ENCODE results near the gene ANKS6. TPM values are rescaled to one million over a fixed set of nuclear protein-coding genes. Genes with fewer than 3 reads are reported as not detected.

ANKS6 gene
- total and polyA plus RNA-seq, 9 donors, result 7.4 to 29.3 (median 17.7) TPM

GRCh38 chr9:98790134-98790841 lies 6.1 kb downstream of the ANKS6 start:
- Histone ChIP-seq H3K4me1 (ENCODE audit: insufficient read depth) (peaks cover under 1% of the 10 kb centered on the region), H3K36me3 (no peaks in the 10 kb centered on the region), H3K4me3 (no peak overlapping the region), H3K27ac (no peak overlapping the region), H3K27me3 (no peaks in the 10 kb centered on the region), H3K9me3 (no peaks in the 10 kb centered on the region)
- TF ChIP-seq POLR2A (IDR thresholded peaks at IDR 0.05) (no peak), EP300 (IDR thresholded peaks at IDR 0.05) (no peak), CTCF (IDR thresholded peaks at IDR 0.05) (no peak)
- 89 to 94% (median 90%) methylated on average over 23 to 25 of the region's 25 CpGs for WGBS, 3 donors
- intact Hi-C loops (cut with DNase I), result no loop called here
- DNase-seq, result peak in 3 of 5 donors; percentile 31 to 44 (median 41)

- 94 to 100% (median 97%) methylated on average over 5 of the region's 5 CpGs for WGBS, 3 donors
- no peak for DNase-seq
Measured at GRCh38 chr9:98789483-98790133, 6.7 kb downstream of the ANKS6 start.

GRCh38 chr9:98787766-98788335 lies 8.5 kb downstream of the ANKS6 start:
- H3K9me3 ChIP-seq, result no peaks in the 10 kb centered on the region
- no peak overlapping the region for H3K27ac ChIP-seq
- intact Hi-C loops (cut with DNase I), result no loop called here
- WGBS, 3 donors, result 87 to 89% (median 89%) methylated on average over 12 of the region's 12 CpGs
- no peaks in the 10 kb centered on the region for H3K36me3 ChIP-seq
- no peaks in the 10 kb centered on the region for H3K27me3 ChIP-seq
- H3K4me1 ChIP-seq (ENCODE audit: insufficient read depth), result no peaks in the 10 kb centered on the region
- no peak overlapping the region for H3K4me3 ChIP-seq
- no peak for DNase-seq
- TF ChIP-seq CTCF (IDR thresholded peaks at IDR 0.05), result no peak
- TF ChIP-seq POLR2A (IDR thresholded peaks at IDR 0.05), result no peak
- no peak for TF ChIP-seq EP300 (IDR thresholded peaks at IDR 0.05)

More at GRCh38 chr9:98789483-98790133, 6.7 kb downstream of the ANKS6 start:
- no peaks in the 10 kb centered on the region for H3K27me3 ChIP-seq
- TF ChIP-seq EP300 (IDR thresholded peaks at IDR 0.05) (no peak), POLR2A (IDR thresholded peaks at IDR 0.05) (no peak), CTCF (IDR thresholded peaks at IDR 0.05) (no peak)
- intact Hi-C loops (cut with DNase I), result no loop called here
- no peaks in the 10 kb centered on the region for H3K36me3 ChIP-seq
- H3K9me3 ChIP-seq, result no peaks in the 10 kb centered on the region
- H3K27ac ChIP-seq, result no peak overlapping the region
- no peak overlapping the region for H3K4me3 ChIP-seq
- no peaks in the 10 kb centered on the region for H3K4me1 ChIP-seq (ENCODE audit: insufficient read depth)

- H3K36me3 ChIP-seq, result no peaks in the 10 kb centered on the region
- H3K4me1 ChIP-seq (ENCODE audit: insufficient read depth), result no peaks in the 10 kb centered on the region
- no peaks in the 10 kb centered on the region for H3K9me3 ChIP-seq
- intact Hi-C loops (cut with DNase I), result no loop called here
- WGBS, 3 donors, result 89 to 96% (median 95%) methylated on average over 4 of the region's 4 CpGs
- no peak overlapping the region for H3K4me3 ChIP-seq
- DNase-seq, result no peak
- H3K27me3 ChIP-seq, result no peaks in the 10 kb centered on the region
- no peak overlapping the region for H3K27ac ChIP-seq
- TF ChIP-seq EP300 (IDR thresholded peaks at IDR 0.05) (no peak), CTCF (IDR thresholded peaks at IDR 0.05) (no peak), POLR2A (IDR thresholded peaks at IDR 0.05) (no peak)
Measured at GRCh38 chr9:98786750-98787510, 9.4 kb downstream of the ANKS6 start.
